Gastrocnemius medialis (tissue), 4 donors: ENCODE data around the gene ZBTB7C. TPM values are rescaled to one million over a fixed set of nuclear protein-coding genes. Genes with fewer than 3 reads are reported as not detected.

Source experiments
- ATAC-seq, 2 donors: fragments of 150-250 bp; one replicate each; pipeline ENCODE4 v1.9.1; 2016
- DNase-seq, 2 donors: peaks; one replicate each; pipeline ENCODE4 v3.0.0-alpha.2; 2019
- H3K27ac ChIP-seq, 4 donors: fragments of 200-600 bp; sonication (generic); 1 replicate in 1 of 4; 2 replicates in 3 of 4; pipeline ENCODE4 v1.5.1; 2016 to 2018; ENCODE audit warnings: mild to moderate bottlenecking in 2 of 4, moderate library complexity in 1 of 4
- H3K27me3 ChIP-seq, 3 donors: fragments of 200-600 bp; sonication (generic) in 2 of 3; 1 replicate in 1 of 3; 2 replicates in 2 of 3; pipeline versions ENCODE4 v1.5.1 to v1.6.0; 2016 to 2019; ENCODE audit warnings: mild to moderate bottlenecking in 1 of 3, moderate library complexity in 1 of 3
- H3K36me3 ChIP-seq, 2 donors: fragments of 200-600 bp; sonication (generic) in 1 of 2; one replicate each; pipeline ENCODE4 v1.5.1; 2017 to 2018
- H3K4me1 ChIP-seq, 2 donors: fragments of 200-600 bp; sonication (generic) in 1 of 2; one replicate each; pipeline ENCODE4 v1.5.1; 2016 to 2017; ENCODE audit warnings: mild to moderate bottlenecking in 2 of 2
- H3K4me3 ChIP-seq, 4 donors: fragments of 200-600 bp; sonication (generic) in 3 of 4; 1 replicate in 1 of 4; 2 replicates in 3 of 4; pipeline ENCODE4 v1.5.1; 2016 to 2019; ENCODE audit warnings: mild to moderate bottlenecking in 2 of 4
- H3K9me3 ChIP-seq, 3 donors: fragments of 200-600 bp; sonication (generic) in 2 of 3; 1 replicate in 1 of 3; 2 replicates in 2 of 3; pipeline ENCODE4 v1.5.1; 2016 to 2019
- POLR2A ChIP-seq, 2 donors: fragments of 450-650 bp; IDR thresholded peaks; one replicate each; pipeline ENCODE4 v1.6.1; 2017; ENCODE audit warnings: antibody characterized with exemption in 2 of 2, mild to moderate bottlenecking in 2 of 2, moderate library complexity in 2 of 2
- in situ Hi-C, 4 donors: fragments of 200-750 bp; cut with MboI; loops; one replicate each; pipeline versions ENCODE4 v1.15.0 to v1.8.0; 2017; ENCODE audit warnings: low sequenced_read_pairs in 4 of 4
- intact Hi-C: fragments of 100-400 bp; cut with DNase I; formaldehyde crosslinking; loops from one replicate; pipeline ENCODE4 v1.15.1; 2023; ENCODE audit warnings: low total_unique reads
- total RNA-seq, 4 donors: library from RNA; depleted of rRNA; stranded (reverse); fragments of >200 nt; gene quantifications; one replicate each; pipeline versions ENCODE4 v1.1.0 to v1.2.3, GENCODE V29; 2016
- TF ChIP-seq, protein P1 (sequence below), 5 experiments: fragments of 450-650 bp in 3 of 5; fragments of 200-600 bp in 2 of 5; sonication (generic) in 2 of 5; IDR thresholded peaks in 4 of 5; conservative IDR thresholded peaks in 1 of 5; 1 replicate in 4 of 5; 2 replicates in 1 of 5; pipeline ENCODE4 v1.5.1; 2016 to 2019; ENCODE audit warnings: antibody characterized with exemption in 5 of 5, mild to moderate bottlenecking in 3 of 5, moderate library complexity in 3 of 5

Gene ZBTB7C
- total RNA-seq, 4 donors from 2014 or later, result 0.53 to 12.3 (median 1.1) TPM

DNA sequence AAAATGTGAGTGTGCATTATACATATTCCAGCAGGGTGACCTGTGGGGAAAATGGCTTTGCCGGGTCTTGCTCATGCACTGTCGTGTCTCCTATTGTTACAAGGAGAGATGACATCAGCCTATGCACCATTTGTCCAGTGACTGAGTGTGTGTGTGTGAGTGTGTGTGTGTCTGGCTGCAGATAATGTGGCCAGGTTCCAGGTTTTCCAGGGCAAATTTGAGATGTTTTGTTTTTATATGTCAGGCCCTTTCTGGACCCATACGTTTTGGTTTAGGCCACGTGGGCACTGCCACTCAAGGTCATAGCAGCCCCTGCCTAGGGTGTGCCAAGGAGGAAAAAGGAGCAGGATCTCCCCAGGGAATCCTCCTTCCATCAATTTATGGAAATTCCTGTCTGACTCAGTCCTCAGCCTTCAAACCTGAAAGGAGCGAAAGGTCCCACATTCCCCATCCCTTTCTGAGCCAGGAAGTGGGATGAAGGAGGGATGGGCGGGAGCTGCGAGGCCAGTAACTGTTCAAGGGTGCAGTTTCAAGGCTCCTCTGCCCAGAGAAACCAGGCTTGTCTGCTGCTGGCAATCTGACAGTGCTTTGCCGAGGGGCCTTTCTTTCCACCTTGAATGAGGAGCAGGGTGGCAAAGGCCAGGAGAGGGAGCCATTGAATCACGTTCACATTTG, 385.7 kb downstream of the ZBTB7C start:
- intact Hi-C loops, result loop anchor here (2.0 to 5.0 kb wide), 2 partner anchors 15 to 91 kb away; partner anchors contain the start of gene SMAD2
- TF ChIP-seq, protein P1, sequence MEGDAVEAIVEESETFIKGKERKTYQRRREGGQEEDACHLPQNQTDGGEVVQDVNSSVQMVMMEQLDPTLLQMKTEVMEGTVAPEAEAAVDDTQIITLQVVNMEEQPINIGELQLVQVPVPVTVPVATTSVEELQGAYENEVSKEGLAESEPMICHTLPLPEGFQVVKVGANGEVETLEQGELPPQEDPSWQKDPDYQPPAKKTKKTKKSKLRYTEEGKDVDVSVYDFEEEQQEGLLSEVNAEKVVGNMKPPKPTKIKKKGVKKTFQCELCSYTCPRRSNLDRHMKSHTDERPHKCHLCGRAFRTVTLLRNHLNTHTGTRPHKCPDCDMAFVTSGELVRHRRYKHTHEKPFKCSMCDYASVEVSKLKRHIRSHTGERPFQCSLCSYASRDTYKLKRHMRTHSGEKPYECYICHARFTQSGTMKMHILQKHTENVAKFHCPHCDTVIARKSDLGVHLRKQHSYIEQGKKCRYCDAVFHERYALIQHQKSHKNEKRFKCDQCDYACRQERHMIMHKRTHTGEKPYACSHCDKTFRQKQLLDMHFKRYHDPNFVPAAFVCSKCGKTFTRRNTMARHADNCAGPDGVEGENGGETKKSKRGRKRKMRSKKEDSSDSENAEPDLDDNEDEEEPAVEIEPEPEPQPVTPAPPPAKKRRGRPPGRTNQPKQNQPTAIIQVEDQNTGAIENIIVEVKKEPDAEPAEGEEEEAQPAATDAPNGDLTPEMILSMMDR (IDR thresholded peaks at IDR 0.05 in 4 of 5, conservative IDR thresholded peaks at IDR 0.05 in 1 of 5), result peak in 2 of 5 experiments; percentile 10 to 18
- no peak for TF ChIP-seq POLR2A (IDR thresholded peaks at IDR 0.05)
- no peak overlapping the region for H3K27ac ChIP-seq
- H3K4me3 ChIP-seq, result no peak overlapping the region
- in situ Hi-C loops, result loop anchor here (5.0 to 10.0 kb wide), 2 partner anchors 246 to 249 kb away; no protein-coding TSS in a partner anchor
- DNase-seq (no peak), ATAC-seq (peak in 1 of 2 donors; percentile 23)
- H3K9me3 ChIP-seq, result no peaks in the 10 kb centered on the region
- no peaks in the 10 kb centered on the region for H3K36me3 ChIP-seq
- H3K27me3 ChIP-seq, result no peaks in the 10 kb centered on the region
- H3K4me1 ChIP-seq, result peaks cover 5% of the 10 kb centered on the region in 2 donors

DNA sequence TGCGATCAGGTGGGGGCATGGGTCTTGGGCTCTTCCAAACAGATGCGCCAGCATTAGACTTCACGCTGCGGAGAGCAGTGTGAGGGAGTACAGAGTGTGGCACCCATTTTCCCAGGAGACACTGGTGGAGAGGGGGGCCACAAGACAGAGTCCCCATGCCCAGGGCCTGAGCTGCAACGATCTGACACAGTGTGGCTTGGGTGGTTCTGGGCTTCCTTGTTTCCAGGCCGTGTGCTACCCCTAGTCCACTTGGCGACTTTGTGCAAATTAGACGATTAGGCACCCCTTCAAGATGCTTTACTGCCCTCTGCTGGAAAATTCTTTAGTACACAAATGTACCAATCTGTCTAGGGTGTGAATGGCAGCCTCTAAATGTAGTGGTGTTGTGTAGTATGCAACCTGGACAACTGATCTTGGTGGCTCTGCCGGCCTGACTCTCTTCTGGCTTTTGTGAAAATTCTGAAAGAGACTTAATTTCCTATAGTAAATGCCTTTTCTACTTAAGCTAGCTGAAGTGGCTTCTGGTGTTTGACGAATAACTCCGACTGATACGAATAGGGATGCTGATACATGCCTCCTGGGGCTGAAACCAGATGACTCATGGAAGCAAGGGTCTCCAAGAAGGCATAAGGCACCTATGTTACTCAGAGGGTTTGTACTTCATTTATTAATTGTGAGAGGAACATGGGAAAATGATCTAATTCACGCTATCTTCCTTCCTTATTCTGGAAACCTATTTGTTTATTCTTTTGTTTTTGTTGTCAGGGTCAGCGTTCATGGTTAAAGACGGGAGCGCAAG, 386.5 kb downstream of the ZBTB7C start:
- ATAC-seq (peak; percentile 70 to 81), DNase-seq (no peak)
- no peak overlapping the region for H3K27ac ChIP-seq
- no peaks in the 10 kb centered on the region for H3K27me3 ChIP-seq
- in situ Hi-C loops (loop anchor here (5.0 to 10.0 kb wide), 2 partner anchors 245 to 248 kb away; no protein-coding TSS in a partner anchor), intact Hi-C loops (loop anchor here (1.0 to 5.0 kb wide), 3 partner anchors 14 to 250 kb away; partner anchors contain the start of gene SMAD2)
- no peaks in the 10 kb centered on the region for H3K36me3 ChIP-seq
- TF ChIP-seq POLR2A (IDR thresholded peaks at IDR 0.05), result no peak
- TF ChIP-seq, protein P1 (IDR thresholded peaks at IDR 0.05 in 4 of 5, conservative IDR thresholded peaks at IDR 0.05 in 1 of 5), result peak; percentile 25 to 67 (median 60)
- no peak overlapping the region for H3K4me3 ChIP-seq
- H3K9me3 ChIP-seq, result no peaks in the 10 kb centered on the region
- peaks cover 5% of the 10 kb centered on the region in 2 donors for H3K4me1 ChIP-seq

DNA sequence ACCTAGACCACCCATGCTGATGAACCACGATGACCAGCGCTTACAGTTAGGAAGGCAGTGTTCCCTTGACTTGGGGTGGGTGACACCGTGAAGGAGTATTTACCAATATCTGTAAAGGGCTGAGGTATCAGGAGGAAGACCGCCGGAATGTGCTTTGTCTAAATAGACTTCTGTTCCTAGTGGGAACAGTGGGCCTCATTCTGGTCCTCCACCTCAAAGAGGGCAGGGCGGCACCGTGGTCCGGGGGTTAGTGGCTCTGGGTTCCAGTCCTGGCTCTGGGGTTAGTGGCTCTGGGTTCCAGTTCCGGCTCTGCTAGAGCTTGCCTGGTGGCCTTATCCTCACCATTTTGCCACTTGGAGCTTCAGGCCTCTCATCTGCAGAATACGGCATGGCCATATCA, 387.2 kb downstream of the ZBTB7C start:
- no peak overlapping the region for H3K4me3 ChIP-seq
- TF ChIP-seq, protein P1 (IDR thresholded peaks at IDR 0.05 in 4 of 5, conservative IDR thresholded peaks at IDR 0.05 in 1 of 5), result no peak
- TF ChIP-seq POLR2A (IDR thresholded peaks at IDR 0.05), result no peak
- H3K9me3 ChIP-seq, result no peaks in the 10 kb centered on the region
- intact Hi-C loops (loop anchor here (1.0 to 5.0 kb wide), 3 partner anchors 13 to 250 kb away; partner anchors contain the start of gene SMAD2), in situ Hi-C loops (loop anchor here (5.0 to 10.0 kb wide), 2 partner anchors 245 to 247 kb away; no protein-coding TSS in a partner anchor)
- no peaks in the 10 kb centered on the region for H3K27me3 ChIP-seq
- ATAC-seq, result no peak
- H3K27ac ChIP-seq, result no peak overlapping the region
- H3K36me3 ChIP-seq, result no peaks in the 10 kb centered on the region
- DNase-seq, result no peak
- H3K4me1 ChIP-seq, result peaks cover 5% of the 10 kb centered on the region in 2 donors

DNA sequence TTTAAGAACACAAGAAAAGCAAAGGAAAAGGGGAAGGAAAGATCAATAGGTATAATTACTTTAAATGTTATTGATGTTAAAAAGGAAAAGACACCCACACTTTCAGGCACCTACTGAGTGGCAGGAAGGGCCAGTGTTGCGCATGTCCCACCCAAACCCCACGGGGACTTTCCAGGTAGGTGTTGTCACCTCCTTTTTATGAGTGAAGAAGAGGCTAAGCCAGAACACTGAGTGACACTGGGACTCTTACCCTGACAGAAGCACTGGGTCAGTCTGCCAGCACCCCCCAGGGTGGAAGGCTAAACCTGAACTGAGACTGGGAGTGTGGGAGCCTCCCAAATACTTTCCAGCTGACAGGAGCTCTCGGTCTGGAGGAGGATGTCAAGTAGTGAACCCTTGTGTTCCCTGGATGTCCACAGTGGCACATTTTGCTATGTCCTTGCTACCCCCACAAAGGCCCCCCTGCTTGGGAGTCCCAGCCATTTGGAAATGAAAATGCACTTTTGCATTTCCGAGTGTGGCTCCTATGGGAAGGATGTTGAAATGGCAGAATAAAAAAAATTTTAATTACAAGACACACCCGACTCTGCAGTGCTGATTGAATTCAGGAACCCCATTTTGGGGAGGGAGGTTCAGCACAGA, 387.8 kb downstream of the ZBTB7C start:
- Histone ChIP-seq H3K4me1 (peaks cover 5% of the 10 kb centered on the region in 2 donors), H3K27me3 (no peaks in the 10 kb centered on the region), H3K9me3 (no peaks in the 10 kb centered on the region), H3K27ac (no peak overlapping the region), H3K4me3 (no peak overlapping the region), H3K36me3 (no peaks in the 10 kb centered on the region)
- in situ Hi-C loops (loop anchor here (5.0 to 10.0 kb wide), 2 partner anchors 244 to 247 kb away; no protein-coding TSS in a partner anchor), intact Hi-C loops (loop anchor here (5.0 kb wide), 1 partner anchor 89 kb away; the partner anchor contains the start of gene SMAD2)
- DNase-seq (no peak), ATAC-seq (no peak)
- TF ChIP-seq, protein P1 (IDR thresholded peaks at IDR 0.05 in 4 of 5, conservative IDR thresholded peaks at IDR 0.05 in 1 of 5), result no peak
- TF ChIP-seq POLR2A (IDR thresholded peaks at IDR 0.05), result no peak
